Endothelial cell of umbilical vein (primary cell): ENCODE data around the gene MTA2. TPM values are rescaled to one million over a fixed set of nuclear protein-coding genes. Genes with fewer than 3 reads are reported as not detected.
A peak's percentile ranks its signal among the peaks of the same experiment; 100 is the strongest.

ENCODE experiments used
- BruUV-seq: library from RNA; stranded (reverse); fragments of 400-500 nt; replicated peaks from 2 replicates; lab custom pipeline; 2021; lab: Mats Ljungman, UMichigan
- CTCF ChIA-PET: fragments of 300-600, 350-600 bp; sonication (Branson Sonifier 250); formaldehyde crosslinking; loops from one replicate; lab custom pipeline; 2021; ENCODE audit warnings: antibody characterized with exemption, inconsistent platforms; lab: Charles Lee
- POLR2A ChIA-PET: fragments of 300-600, 350-600 bp; sonication (Branson Sonifier 250); formaldehyde crosslinking; loops from one replicate; lab custom pipeline; 2021; ENCODE audit warnings: antibody characterized with exemption, inconsistent platforms; lab: Charles Lee
- DNase-seq: peaks from one replicate; pipeline ENCODE4 v3.0.0-alpha.2; 2011; ENCODE audit warnings: low read depth, low spot score
- FAIRE-seq: peaks from 2 replicates; lab custom pipeline; 2011; peaks lifted over from hg19 to GRCh38; lab: Jason Lieb, UNC
- H2AFZ ChIP-seq: 2 replicates; pipeline ENCODE4 v1.6.0; 2012; ENCODE audit warnings: low read depth, low read length, control low read depth, inconsistent platforms
- H3K27ac ChIP-seq: 2 replicates; pipeline ENCODE4 v1.5.1; 2011; ENCODE audit warnings: low read depth, mild to moderate bottlenecking, control low read depth, low read length, moderate library complexity; ENCODE audit not compliant: insufficient read depth
- H3K27me3 ChIP-seq, 2 experiments: 2 replicates each; pipeline versions ENCODE4 v1.6.0 to v1.6.1; 2011; ENCODE audit warnings: low read length in 2 of 2, mixed read lengths in 1 of 2; ENCODE audit not compliant: control insufficient read depth in 2 of 2, insufficient read depth in 2 of 2
- H3K36me3 ChIP-seq, 2 experiments: 2 replicates in 1 of 2; 3 replicates in 1 of 2; pipeline ENCODE4 v1.5.1; 2011; ENCODE audit warnings: low read length in 2 of 2, mild to moderate bottlenecking in 1 of 2, moderate library complexity in 1 of 2; ENCODE audit not compliant: control insufficient read depth in 2 of 2, insufficient read depth in 2 of 2; ENCODE audit errors: extremely low read depth in 1 of 2
- H3K4me1 ChIP-seq: 3 replicates; pipeline ENCODE4 v1.5.1; 2011; ENCODE audit warnings: mild to moderate bottlenecking, low read length; ENCODE audit not compliant: control insufficient read depth, insufficient read depth; ENCODE audit errors: extremely low read depth
- H3K4me2 ChIP-seq: 2 replicates; pipeline ENCODE4 v1.6.1; 2011; ENCODE audit warnings: low read length, control low read depth, mixed read lengths; ENCODE audit not compliant: insufficient read depth
- H3K4me3 ChIP-seq, 3 experiments: fragments of 200-600 bp in 1 of 3; sonication (generic), shearing (Covaris generic) in 1 of 3; replicated peaks in 1 of 3; 2 replicates each; pipeline ENCODE4 v1.5.1; 2011 to 2016; ENCODE audit warnings: control low read depth in 3 of 3, low read length in 3 of 3, mild to moderate bottlenecking in 2 of 3, inconsistent platforms in 1 of 3, low read depth in 1 of 3, moderate library complexity in 1 of 3; ENCODE audit not compliant: insufficient read depth in 1 of 3
- H3K79me2 ChIP-seq: 2 replicates; pipeline ENCODE4 v1.6.0; 2012; ENCODE audit warnings: low read length, inconsistent platforms; ENCODE audit not compliant: control insufficient read depth, insufficient read depth
- H3K9ac ChIP-seq: replicated peaks from 2 replicates; pipeline ENCODE3; 2011; ENCODE audit warnings: low read length, control low read depth; ENCODE audit not compliant: insufficient read depth; ENCODE audit errors: extremely low read depth
- H3K9me1 ChIP-seq: replicated peaks from 3 replicates; pipeline ENCODE4 v1.6.0; 2011; ENCODE audit warnings: mild to moderate bottlenecking, low read length; ENCODE audit not compliant: control insufficient read depth, insufficient read depth; ENCODE audit errors: extremely low read depth
- H3K9me3 ChIP-seq: replicated peaks from 2 replicates; pipeline ENCODE4 v1.5.1; 2012; ENCODE audit warnings: low read length, inconsistent platforms; ENCODE audit not compliant: control insufficient read depth, insufficient read depth
- H4K20me1 ChIP-seq: replicated peaks from 2 replicates; pipeline ENCODE3; 2011; ENCODE audit warnings: mild to moderate bottlenecking, low read length; ENCODE audit not compliant: control insufficient read depth, insufficient read depth; ENCODE audit errors: extremely low read depth
- GATA2 ChIP-seq: IDR thresholded peaks from 2 replicates; pipeline ENCODE4 v1.7.0; 2011; ENCODE audit warnings: low read depth, mild to moderate bottlenecking, moderate library complexity, mixed read lengths, low read length; ENCODE audit not compliant: insufficient read length, insufficient read depth
- POLR2A ChIP-seq: IDR thresholded peaks from 2 replicates; pipeline ENCODE4 v1.6.1; 2012; ENCODE audit warnings: low read depth, mild to moderate bottlenecking, control low read depth, low read length
- POLR2AphosphoS5 ChIP-seq: IDR thresholded peaks from 2 replicates; pipeline ENCODE4 v1.6.1; 2012; ENCODE audit warnings: low read depth, mild to moderate bottlenecking, control low read depth, low read length, moderate library complexity; ENCODE audit not compliant: insufficient read depth
- dilution Hi-C: fragments of 300-500 bp; cut with MboI; formaldehyde crosslinking; loops from one replicate; pipeline ENCODE4 v1.15.0; 2019; ENCODE audit warnings: low sequenced_read_pairs; ENCODE audit not compliant: extremely low pct_ligation_motif_present
- intact Hi-C: fragments of 100-400 bp; cut with micrococcal nuclease; formaldehyde crosslinking; loops from one replicate; pipeline ENCODE4 v1.10.0; 2022
- polyA plus RNA-seq, 4 experiments: library from polyadenylated mRNA; depleted of rRNA in 3 of 4; stranded (reverse) in 3 of 4; unstranded in 1 of 4; fragments of >200 nt; gene quantifications; 2 replicates each; pipeline versions ENCODE4 v1.2.1 to v1.2.3, GENCODE V29; 2011 to 2012; ENCODE audit warnings: missing spikeins in 1 of 4
- total RNA-seq: library from RNA; stranded (reverse); gene quantifications from 2 replicates; pipeline ENCODE4 v1.2.3, GENCODE V29; 2021

MTA2 gene
- total and polyA plus RNA-seq, 2 donors (not counting 3 experiments of a cell fraction or from before 2014, with no cell fraction given), result 40.4 to 166 TPM

- H3K9me1 ChIP-seq, result no peaks in the 10 kb centered on the region
- ChIA-PET CTCF (interaction anchor here (1.0 to 3.8 kb wide), 5 partner anchors 9 to 206 kb away, joined by 3 to 29 read pairs (median 13); partner anchors contain the start of genes B3GAT3, EML3 and TUT1), POLR2A (interaction anchor here (1.0 to 2.1 kb wide), 5 partner anchors 10 to 240 kb away, joined by 5 to 19 read pairs (median 5); partner anchors contain the start of genes C11orf98, CSKMT, EEF1G and TUT1)
- DNase-seq (no peak), FAIRE-seq (no peak)
- dilution Hi-C loops, result no loop called here
- H3K36me3 ChIP-seq, result peaks cover 16 to 28% of the 10 kb centered on the region in 2 experiments
- no peak for TF ChIP-seq POLR2AphosphoS5
- peak; percentile 52 for TF ChIP-seq POLR2A
- peak overlapping the region; percentile 61 to 98 (median 92) for H3K4me3 ChIP-seq
- no peaks in the 10 kb centered on the region for H3K27me3 ChIP-seq
- no TSS peak for BruUV-seq
- H3K79me2 ChIP-seq, result peaks cover 45% of the 10 kb centered on the region
- intact Hi-C loops, result loop anchor here (1.0 to 2.0 kb wide), 2 partner anchors 11 to 106 kb away; partner anchors contain the start of genes BSCL2, EML3 and GNG3
- peak overlapping the region; percentile 89 for H3K9ac ChIP-seq
- H3K27ac ChIP-seq, result peak overlapping the region; percentile 54
- no peaks in the 10 kb centered on the region for H3K9me3 ChIP-seq
- H2AFZ ChIP-seq, result no peak overlapping the region
- H4K20me1 ChIP-seq, result no peaks in the 10 kb centered on the region
- no peak overlapping the region for H3K4me2 ChIP-seq
- peaks cover 19% of the 10 kb centered on the region for H3K4me1 ChIP-seq
Measured at GRCh38 chr11:62601122-62601371, 618 bp downstream of the MTA2 start.

- CTCF ChIA-PET, result interaction anchor here (1.0 to 3.8 kb wide), 4 partner anchors 8 to 26 kb away, joined by 3 to 29 read pairs (median 12); partner anchors contain the start of genes EML3 and TUT1
- dilution Hi-C loops, result no loop called here
- Histone ChIP-seq H3K79me2 (peaks cover 45% of the 10 kb centered on the region), H4K20me1 (no peaks in the 10 kb centered on the region), H2AFZ (no peak overlapping the region), H3K27me3 (no peaks in the 10 kb centered on the region), H3K9ac (peak overlapping the region; percentile 89), H3K36me3 (peaks cover 20 to 29% of the 10 kb centered on the region in 2 experiments), H3K9me1 (no peaks in the 10 kb centered on the region), H3K4me2 (peak overlapping the region; percentile 89), H3K4me3 (peak overlapping the region; percentile 61 to 98 (median 92)), H3K9me3 (no peaks in the 10 kb centered on the region), H3K27ac (peak overlapping the region; percentile 54), H3K4me1 (peaks cover 19% of the 10 kb centered on the region)
- POLR2A ChIA-PET, result interaction anchor here (1.4 to 2.1 kb wide), 4 partner anchors 9 to 241 kb away, joined by 5 to 19 read pairs (median 12); partner anchors contain the start of genes C11orf98, CSKMT, TUT1 and UQCC3
- intact Hi-C loops, result loop anchor here (1.0 to 2.0 kb wide), 2 partner anchors 12 to 106 kb away; partner anchors contain the start of genes BSCL2, EML3 and GNG3
- TSS peak; percentile 47 for BruUV-seq
- DNase-seq, result peak; percentile 19
- TF ChIP-seq POLR2A, result no peak
- TF ChIP-seq POLR2AphosphoS5, result peak; percentile 4
- no peak for TF ChIP-seq GATA2
- no peak for FAIRE-seq
Measured at GRCh38 chr11:62600367-62601121, 1.1 kb downstream of the MTA2 start.
